HG03520 (cell line): ENCODE results near the gene PBX4.

Source experiments
- ATAC-seq: cut with Tn5 transposase; IDR thresholded peaks from one replicate; pipeline ENCODE4 v1.9.1; 2021; ENCODE audit warnings: mild to moderate bottlenecking, moderate library complexity; ENCODE audit not compliant: unreplicated experiment

PBX4 gene

DNA sequence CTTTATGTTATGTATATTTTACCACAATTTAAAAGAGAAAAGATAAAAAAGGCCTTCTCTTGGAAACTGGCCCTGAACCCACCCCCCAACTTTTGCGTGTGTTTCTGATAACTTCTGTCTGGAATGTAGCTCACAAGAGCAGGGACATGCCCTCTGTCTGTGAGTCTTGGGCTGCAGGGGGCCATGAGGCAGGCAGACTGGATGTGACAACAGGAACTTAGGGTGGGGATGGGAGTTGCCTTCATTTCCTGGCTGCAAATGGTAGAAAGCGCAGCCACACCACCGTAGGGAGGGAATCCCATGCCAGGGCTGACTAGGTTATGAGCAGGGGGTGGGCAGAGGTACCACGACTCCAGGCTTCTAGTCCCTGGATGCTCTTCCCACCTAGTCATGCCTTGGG lies 58.6 kb downstream of the PBX4 start:
- no peak for ATAC-seq

DNA sequence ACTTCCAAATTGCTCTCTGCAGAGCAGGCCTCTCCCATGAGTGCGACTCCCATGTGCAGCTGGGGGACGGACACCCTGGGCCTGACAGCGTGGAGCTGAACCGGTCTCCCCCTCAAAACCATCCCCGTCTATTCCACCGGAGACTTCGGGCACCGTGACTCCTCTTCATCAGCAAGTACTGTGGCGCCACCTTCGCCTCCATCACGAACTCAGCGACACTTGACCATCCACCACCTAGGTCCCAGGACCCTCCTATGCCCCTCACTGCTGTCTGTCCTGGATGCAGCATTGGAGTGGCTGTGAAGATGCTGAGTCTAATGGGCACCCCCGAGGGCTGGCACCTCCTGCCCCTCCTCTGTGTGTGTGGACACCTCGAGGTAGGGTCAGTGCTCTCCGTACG lies 59.9 kb downstream of the PBX4 start:
- ATAC-seq, result no peak

DNA sequence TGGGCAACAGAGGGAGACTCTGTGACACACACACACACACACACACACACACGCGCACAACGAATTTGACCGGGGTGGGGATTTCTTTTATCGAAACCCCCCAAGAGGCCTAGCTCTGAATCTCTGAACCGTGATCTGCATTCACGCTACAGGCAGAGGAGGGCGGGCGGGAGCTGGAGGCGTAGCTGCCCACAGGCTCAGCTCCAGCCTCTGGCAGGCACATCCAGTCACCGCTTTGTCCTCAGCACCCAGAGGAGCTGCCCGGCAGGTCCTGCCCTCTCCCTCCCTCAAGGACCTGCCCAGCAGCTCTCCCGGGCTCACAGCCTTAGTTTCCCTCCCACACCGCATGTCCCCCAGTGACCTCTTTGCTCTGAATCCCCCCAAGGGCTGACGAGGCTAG lies 60.4 kb downstream of the PBX4 start:
- ATAC-seq, result no peak

DNA sequence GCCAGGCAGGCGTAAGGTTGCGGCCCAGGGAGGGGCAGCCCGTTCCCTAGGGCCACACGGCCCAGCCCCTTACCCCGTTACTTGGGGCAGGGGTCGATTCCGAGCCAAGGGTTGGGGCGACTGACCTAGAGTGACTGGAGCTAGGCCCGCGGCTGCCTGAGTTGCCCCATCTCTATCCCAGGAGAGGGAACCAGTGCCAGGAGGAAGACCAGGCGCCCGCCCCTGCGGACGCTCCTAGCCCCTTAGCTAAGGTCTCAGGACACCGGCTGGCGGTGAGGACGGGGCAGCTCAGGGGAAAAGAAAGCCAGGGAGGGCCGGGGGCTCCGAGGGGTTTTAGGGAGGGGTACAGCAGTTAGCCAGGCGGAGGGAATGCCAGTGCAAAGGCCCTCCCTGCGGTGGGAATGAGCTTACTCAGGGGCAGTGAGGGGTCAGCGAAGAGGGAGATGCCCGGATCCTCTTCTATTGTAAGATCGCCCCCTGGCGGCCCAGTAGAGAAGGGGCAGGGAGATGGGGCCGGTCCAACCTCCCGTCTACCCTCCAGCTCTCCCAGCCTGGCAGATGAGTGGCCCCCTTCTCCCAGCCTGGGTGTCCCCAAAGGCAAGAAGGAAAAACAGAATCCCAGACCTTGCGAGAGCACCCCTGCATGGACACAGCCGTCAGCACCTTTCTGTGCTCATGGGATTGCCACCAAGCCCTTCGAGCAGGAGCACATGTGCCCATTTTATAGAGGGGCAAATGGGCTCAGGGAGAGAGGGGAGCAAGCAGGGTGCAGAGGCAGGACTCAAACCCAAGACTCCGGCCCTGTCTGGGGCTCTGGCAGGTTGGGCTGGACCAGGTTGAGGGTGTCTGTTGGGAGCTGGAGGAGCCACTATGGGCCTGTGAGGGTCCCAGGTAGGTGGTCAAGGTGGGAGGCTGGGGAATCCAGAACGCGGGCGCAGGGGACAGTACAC lies 64.1 kb downstream of the PBX4 start:
- ATAC-seq, result no peak

DNA sequence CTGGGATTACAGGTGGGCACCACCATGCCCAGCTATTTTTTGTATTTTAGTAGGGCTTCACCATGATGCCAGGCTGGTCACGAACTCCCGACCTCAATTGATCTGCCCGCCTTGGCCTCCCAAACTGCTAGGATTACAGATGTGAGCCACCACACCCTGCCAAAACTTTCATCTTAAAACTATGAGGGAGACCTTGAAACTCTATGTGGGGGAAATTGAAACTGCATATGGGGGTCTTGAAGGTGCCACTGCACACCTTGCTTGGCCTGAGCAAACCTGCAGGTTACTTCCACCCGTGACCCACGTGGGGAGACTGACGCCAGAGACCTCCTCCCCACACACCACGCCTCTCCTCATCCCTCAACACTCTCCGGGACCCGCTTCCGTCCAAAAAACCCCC lies 64.8 kb downstream of the PBX4 start:
- no peak for ATAC-seq

DNA sequence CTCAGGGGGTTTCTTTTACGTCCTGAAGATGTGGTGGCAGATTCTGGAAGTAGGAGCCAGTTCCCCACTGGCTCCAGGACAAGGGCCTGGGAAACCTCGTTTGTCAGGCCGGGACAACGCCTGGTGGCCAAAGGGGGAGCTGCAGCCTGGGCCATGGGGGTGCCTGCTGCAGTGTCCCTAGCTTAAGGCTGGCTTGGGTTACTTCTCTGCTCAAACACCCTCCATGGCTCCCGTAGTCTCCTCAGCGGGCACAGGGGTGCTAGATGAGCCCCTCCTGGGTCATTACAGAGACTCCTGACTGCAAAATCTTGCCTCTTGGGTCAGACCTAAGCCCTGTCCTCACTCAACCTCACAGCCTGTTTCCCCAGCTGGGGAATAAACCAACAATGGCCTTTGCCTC lies 65.7 kb downstream of the PBX4 start:
- ATAC-seq, result no peak

DNA sequence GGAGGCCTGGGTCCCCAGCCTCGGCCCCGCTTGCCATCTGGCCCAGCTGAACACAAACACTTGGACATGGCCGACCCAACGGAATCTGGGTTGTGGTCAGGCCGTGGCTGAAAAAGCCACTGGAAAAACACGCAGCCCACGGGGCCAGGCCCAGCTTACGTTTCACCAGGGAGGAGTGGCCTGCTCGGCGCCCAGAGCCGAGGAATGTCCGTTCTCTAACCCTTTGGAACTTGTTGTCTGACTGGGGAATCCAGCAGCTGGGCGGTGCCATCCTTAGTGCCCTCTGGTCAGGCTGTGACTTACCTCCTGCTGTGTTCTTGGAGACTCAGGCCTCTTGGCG lies 66.7 kb downstream of the PBX4 start:
- no peak for ATAC-seq

DNA sequence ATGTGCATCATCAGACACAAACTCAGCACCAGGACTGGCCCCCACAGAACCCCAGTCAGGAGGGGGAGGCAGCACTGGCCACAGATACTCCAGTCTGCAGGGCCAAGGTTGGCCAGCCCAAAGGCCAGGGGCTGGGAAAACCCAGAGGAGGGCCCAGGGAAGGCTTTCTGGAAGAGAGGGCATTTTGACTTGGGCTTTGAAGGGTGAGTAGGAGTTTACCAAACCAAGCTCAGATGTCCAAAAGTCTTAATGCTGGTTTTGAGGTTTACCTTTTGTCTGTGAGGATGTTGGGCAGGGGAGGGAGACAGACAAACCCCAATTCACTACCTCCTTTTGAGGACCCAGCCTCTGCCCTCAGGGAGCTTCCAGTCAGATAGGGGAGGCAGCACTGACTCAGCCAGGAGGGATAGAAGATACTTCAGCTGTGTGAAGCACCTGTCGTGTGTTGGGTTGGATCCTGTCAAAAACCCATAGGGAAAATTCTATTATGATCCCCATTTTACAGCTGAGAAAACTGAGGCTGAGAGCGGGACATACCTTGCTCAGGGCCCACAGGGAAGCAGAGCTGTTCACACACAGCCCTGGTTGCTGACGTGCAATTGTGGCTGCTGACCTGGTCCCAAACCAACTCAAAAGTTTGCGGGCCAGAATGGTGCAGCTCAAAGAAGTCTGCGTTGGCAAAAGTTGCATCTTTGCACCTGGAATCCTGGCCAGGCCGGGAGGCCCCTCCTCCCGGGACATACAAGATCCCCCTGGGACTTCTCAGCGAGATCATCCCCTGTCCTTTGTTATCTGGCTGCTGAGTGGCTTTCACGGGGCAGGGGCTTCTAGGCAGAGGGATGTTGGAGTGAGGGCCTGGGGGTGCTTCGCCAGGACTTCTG lies 67.3 kb downstream of the PBX4 start:
- no peak for ATAC-seq

DNA sequence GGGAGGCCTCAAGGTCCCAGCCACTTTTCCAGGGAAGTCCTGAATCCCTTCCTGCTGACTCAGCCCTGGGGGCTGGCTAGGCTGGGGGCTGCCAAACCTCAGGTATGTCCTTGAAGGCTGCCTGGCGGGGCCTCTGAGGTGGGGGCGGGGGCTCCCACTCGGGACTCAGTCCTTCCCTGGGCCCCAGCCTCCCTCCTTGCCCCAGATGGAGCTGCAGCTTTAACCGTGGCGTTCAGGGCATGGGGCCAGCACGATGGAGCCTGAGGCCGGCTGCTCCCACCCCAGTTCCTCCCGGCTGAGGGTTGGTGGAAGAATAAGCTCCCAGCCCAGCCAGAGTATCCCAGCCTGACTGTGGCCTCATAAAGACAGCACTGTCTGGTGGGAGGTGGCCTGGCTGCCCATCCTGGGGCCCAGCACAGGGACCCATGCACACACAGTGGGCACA lies 68.0 kb downstream of the PBX4 start:
- ATAC-seq, result no peak

DNA sequence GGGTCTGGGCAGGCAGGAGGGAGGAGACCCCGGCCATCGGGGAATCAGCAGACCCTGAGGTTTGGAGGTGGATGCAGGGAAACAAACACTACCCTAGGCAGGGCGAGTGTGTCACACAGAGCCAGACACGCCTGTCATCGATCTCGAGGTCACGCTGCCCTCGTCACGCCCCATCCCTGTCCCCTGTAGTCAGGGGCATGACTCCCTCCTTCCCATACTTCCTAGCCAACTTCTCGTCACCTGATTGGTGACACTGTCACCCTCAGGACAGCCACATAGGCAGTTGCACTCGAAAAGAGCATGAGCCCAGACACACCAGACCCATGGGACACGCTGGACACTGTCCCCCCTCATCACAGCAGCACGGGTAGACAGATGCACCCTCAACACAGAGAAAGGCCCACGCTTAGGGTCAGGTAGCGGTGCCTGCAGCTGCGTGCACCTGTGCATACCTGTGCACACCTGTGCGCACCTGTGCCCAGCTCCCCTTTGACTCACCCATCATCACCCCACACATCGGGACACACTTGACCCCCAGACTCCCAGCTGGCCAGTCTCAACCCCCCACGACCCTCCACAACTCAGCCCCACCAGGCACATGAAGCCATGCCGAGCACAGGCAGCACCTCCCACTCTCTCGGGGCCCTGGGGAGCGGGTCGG lies 68.6 kb downstream of the PBX4 start:
- ATAC-seq, result no peak

DNA sequence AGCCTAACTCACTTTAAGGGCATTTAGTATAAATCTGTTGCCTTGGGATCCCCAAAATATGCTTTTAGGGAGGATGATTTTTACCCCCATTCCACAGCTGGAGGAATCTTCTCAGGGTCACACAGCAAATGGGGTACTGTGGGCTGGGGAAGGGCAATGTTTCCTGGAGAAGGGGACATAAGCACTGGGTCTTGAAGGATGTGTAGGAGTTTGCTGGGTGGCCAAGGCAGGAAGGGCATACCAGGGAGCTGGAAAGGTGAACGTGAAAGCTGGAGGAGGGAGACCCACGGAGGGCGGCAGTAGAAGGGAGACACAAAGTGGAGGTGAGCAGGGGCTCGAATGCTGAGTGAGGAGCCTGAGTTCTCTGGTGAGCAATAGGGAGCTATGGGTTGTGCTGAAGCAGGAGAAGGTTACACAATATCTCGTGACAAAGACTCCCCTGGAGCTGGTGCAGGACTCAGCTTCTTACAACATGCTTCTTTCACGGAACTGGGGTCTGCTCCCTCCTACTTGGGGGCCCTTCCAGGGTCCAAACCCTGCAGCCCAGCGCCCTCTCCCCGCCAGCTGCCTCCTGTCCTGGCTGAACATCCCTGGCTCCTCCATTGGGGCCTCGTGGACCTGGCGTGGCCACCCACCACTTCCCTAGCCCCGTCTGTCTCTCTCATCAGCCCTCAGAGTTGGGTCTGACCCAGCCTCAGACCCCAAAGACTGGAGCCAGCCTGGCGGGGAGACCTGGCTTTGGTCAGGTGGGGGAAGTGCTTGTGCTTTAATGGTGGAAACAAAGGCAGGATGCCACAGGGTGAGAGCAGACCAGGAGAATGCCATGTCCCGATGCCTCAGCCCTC lies 69.3 kb downstream of the PBX4 start:
- ATAC-seq, result no peak

DNA sequence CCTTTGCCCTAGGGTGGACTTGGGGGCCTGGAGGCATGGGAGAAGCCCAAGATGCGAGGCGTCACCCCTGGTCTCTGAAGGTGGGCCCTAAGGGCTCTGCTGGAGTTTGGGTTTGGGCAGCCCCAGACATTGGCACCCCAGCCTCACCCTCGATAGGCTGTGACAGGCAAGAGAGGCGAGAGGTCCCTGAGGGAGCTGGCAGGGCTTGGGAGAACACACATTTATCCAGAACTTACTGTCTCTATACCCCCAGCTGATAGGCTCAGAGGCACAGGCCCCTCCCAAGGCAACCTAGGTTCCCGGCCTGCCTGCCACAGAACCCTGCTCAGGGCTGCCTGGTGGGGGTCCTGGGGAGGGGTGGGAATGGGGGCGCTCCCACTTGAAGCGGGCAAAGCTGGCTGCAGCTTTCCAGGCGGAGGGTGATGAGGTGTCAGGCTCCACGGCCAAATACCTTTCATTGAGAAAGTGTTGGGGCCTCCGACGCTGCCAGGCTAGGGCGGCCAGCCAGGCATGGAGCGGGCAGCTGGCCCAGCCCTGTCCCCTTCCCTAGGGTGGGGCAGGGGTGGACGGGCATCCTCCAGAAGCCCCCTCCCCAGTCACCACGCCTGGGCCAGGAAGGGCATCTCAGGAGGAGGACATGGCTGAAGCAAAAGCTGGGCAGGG lies 70.7 kb downstream of the PBX4 start:
- ATAC-seq, result no peak

DNA sequence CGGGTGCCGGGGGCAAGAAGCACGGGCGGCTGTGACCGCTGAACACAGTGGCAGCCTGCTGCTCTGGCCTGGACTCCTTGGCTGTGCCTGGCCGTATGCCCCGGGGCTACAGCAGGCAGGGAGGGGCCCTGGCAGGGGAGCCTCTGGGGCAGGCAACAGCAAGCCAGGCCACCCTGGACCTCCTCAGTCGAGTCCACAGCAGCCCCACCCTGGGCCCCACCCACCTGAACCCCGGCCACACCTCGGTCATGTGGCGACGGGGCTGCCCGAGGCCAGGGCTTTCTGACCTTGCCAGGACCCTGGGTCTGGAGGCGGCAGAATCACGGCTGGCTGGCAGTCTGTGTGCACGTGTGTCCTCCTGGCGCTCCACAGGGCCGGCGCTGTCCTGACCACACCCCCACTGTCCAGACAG lies 71.7 kb downstream of the PBX4 start:
- no peak for ATAC-seq

DNA sequence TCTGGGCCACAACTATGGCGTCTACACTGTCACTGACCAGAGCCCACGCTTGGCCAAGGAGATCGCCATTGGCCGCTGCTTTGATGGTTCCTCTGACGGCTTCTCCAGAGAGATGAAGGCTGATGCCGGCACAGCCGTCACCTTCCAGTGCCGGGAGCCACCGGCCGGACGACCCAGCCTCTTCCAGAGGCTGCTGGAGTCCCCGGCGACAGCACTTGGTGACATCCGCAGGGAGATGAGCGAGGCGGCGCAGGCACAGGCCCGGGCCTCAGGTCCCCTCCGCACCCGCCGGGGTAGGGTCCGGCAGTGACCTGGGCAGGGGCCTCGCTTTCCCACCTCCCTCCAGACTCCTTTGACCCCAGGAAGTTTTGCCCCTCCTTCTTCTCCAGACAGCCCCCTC lies 72.8 kb downstream of the PBX4 start:
- no peak for ATAC-seq

DNA sequence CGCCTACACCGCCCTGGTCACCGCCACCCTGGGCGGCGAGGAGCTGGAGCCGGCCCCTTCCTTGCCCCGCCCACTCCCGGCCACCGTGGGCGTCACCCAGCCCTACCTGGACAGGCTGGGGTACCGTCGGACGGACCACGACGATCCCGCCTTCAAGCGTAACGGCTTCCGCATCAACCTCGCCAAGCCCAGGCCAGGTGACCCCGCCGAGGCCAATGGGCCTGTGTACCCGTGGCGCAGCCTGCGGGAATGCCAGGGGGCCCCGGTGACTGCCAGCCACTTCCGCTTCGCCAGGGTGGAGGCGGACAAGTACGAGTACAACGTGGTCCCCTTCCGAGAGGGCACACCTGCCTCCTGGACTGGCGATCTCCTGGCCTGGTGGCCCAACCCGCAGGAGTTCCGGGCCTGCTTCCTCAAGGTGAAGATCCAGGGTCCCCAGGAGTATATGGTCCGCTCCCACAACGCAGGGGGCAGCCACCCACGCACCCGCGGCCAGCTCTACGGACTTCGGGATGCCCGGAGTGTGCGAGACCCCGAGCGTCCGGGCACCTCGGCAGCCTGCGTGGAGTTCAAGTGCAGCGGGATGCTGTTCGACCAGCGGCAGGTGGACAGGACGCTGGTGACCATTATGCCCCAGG lies 73.4 kb downstream of the PBX4 start:
- no peak for ATAC-seq

DNA sequence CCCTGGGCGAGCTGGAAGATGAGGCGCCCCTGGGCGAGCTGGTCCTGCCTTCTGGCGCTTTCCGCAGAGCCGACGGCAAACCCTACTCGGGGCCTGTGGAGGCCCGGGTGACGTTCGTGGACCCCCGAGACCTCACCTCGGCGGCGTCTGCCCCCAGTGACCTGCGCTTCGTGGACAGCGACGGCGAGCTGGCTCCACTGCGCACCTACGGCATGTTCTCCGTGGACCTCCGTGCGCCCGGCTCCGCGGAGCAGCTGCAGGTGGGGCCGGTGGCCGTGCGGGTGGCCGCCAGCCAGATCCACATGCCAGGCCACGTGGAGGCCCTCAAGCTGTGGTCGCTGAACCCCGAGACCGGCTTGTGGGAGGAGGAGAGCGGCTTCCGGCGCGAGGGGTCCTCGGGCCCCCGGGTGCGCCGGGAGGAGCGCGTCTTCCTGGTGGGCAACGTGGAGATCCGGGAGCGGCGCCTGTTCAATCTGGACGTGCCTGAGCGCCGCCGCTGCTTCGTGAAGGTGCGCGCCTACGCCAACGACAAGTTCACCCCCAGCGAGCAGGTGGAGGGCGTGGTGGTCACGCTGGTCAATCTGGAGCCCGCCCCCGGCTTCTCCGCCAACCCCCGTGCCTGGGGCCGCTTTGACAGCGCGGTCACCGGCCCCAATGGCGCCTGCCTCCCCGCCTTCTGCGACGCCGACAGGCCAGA lies 74.1 kb downstream of the PBX4 start:
- ATAC-seq, result no peak

DNA sequence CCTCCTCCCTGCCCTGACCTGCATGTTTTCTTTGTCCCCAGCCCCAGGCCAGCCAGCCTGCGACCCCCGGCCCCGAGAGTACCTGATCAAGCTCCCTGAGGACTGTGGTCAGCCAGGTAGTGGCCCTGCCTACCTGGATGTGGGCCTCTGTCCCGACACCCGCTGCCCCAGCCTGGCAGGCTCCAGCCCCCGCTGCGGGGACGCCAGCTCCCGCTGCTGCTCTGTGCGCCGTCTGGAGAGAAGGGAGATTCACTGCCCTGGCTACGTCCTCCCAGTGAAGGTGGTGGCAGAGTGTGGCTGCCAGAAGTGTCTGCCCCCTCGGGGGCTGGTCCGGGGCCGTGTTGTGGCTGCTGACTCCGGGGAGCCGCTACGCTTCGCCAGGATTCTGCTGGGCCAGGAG lies 74.8 kb downstream of the PBX4 start:
- ATAC-seq, result no peak

DNA sequence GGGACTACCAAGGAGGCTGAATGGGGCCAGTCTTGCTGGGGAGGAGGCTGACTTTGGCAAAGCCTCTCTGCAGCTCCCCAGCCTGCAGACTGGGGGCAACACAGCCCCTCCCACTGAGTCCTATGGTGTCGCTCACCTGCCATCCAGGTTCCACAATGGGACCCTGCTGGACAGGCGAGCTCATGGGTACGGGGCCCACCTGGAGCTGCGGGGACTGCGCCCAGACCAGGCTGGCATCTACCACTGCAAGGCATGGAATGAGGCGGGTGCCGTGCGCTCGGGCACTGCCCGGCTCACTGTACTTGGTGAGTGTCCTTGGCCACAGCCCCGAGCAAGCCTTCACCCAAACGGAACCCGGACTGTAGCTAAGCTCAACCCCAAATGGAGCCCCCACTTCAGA lies 75.4 kb downstream of the PBX4 start:
- ATAC-seq, result no peak

DNA sequence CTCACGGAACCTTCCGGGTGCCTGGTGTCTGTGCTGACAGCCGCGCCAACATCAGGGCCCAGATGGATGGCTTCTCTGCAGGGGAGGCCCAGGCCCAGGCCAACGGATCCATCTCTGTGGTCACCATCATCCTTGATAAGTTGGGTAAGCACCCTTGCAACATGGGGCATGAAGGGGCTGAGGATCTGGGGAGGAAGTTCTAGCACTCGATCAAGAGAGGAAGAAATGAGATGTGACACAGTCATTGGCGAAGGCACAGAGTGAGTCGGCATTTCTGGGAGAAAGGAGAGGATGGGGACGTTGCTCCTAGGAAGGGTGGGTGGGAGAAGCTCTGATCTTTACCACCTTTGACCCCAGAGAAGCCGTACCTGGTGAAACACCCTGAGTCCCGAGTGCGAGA lies 76.0 kb downstream of the PBX4 start:
- no peak for ATAC-seq
